ENCODE results near the gene C3AR1.
A peak's percentile ranks its signal among the peaks of the same experiment; 100 is the strongest.

C3AR1 gene

DNA sequence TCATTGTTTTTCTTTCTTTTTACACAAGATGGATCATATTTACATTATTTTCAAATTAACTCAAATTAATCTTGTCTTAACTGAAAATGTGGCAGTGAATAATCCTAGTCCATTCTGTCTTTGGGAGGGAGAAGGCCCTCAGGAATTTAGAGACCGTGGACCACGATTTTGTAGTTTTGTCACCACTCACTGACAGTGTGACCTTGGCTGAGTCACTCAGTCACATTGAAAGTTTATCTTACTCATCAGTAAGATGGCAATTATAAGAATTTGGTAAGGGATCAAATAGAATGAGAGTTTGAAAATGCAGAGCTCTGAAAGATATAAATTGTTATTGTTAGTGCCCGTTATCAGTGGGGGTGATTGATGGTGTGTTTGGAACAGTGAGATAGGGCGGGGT lies 17.3 kb downstream of the C3AR1 start:
- Histone ChIP-seq H3K9me3 (replicated peaks; ENCODE audit: insufficient read depth, low read length) (no peaks in the 10 kb centered on the region), H3K4me3 (ENCODE audit: low read length) (no peak overlapping the region), H3K9ac (ENCODE audit: low read length) (no peak overlapping the region), H2AFZ (ENCODE audit: low read length) (no peak overlapping the region), H3K27me3 (replicated peaks; ENCODE audit: insufficient read depth, low read length) (no peaks in the 10 kb centered on the region), H3F3A (ENCODE audit: insufficient read depth, low read length) (no peaks in the 10 kb centered on the region), H3K9me2 (replicated peaks; ENCODE audit: insufficient read depth, low read length) (no peaks in the 10 kb centered on the region), H3K4me1 (ENCODE audit: low read length) (peaks cover 6% of the 10 kb centered on the region), H3K36me3 (replicated peaks; ENCODE audit: insufficient read depth, low read length) (no peaks in the 10 kb centered on the region), H3K27ac (ENCODE audit: low read length) (no peak overlapping the region), H3K4me2 (ENCODE audit: low read depth, low read length) (no peak overlapping the region), H3K79me2 (ENCODE audit: low read length) (no peaks in the 10 kb centered on the region), H4K20me1 (ENCODE audit: insufficient read depth, low read length) (no peaks in the 10 kb centered on the region)
- TF ChIP-seq EZH2 (optimal IDR thresholded peaks at IDR 0.05; ENCODE audit: low read depth, low read length): no peak
- TF ChIP-seq EZH2phosphoT487 (IDR thresholded peaks at IDR 0.05; ENCODE audit: low read length): no peak
- TF ChIP-seq, protein P1, sequence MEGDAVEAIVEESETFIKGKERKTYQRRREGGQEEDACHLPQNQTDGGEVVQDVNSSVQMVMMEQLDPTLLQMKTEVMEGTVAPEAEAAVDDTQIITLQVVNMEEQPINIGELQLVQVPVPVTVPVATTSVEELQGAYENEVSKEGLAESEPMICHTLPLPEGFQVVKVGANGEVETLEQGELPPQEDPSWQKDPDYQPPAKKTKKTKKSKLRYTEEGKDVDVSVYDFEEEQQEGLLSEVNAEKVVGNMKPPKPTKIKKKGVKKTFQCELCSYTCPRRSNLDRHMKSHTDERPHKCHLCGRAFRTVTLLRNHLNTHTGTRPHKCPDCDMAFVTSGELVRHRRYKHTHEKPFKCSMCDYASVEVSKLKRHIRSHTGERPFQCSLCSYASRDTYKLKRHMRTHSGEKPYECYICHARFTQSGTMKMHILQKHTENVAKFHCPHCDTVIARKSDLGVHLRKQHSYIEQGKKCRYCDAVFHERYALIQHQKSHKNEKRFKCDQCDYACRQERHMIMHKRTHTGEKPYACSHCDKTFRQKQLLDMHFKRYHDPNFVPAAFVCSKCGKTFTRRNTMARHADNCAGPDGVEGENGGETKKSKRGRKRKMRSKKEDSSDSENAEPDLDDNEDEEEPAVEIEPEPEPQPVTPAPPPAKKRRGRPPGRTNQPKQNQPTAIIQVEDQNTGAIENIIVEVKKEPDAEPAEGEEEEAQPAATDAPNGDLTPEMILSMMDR (IDR thresholded peaks at IDR 0.05; ENCODE audit: low read length): no peak
- no peak for DNase-seq

GRCh38 chr12:8047842-8048241 lies 18.3 kb downstream of the C3AR1 start:
- Histone ChIP-seq H4K20me1 (ENCODE audit: insufficient read depth, low read length) (no peaks in the 10 kb centered on the region), H3K79me2 (ENCODE audit: low read length) (no peaks in the 10 kb centered on the region), H3K27ac (ENCODE audit: low read length) (no peak overlapping the region), H3F3A (ENCODE audit: insufficient read depth, low read length) (no peaks in the 10 kb centered on the region), H2AFZ (ENCODE audit: low read length) (no peak overlapping the region), H3K4me2 (ENCODE audit: low read depth, low read length) (no peak overlapping the region), H3K9me3 (replicated peaks; ENCODE audit: insufficient read depth, low read length) (no peaks in the 10 kb centered on the region), H3K27me3 (replicated peaks; ENCODE audit: insufficient read depth, low read length) (no peaks in the 10 kb centered on the region), H3K36me3 (replicated peaks; ENCODE audit: insufficient read depth, low read length) (peaks cover 5% of the 10 kb centered on the region; the same call in 1 of the 2 replicates), H3K4me1 (ENCODE audit: low read length) (peaks cover 6% of the 10 kb centered on the region), H3K9me2 (replicated peaks; ENCODE audit: insufficient read depth, low read length) (no peaks in the 10 kb centered on the region), H3K9ac (ENCODE audit: low read length) (no peak overlapping the region), H3K4me3 (ENCODE audit: low read length) (no peak overlapping the region)
- no peak for DNase-seq
- TF ChIP-seq EZH2phosphoT487 (IDR thresholded peaks at IDR 0.05; ENCODE audit: low read length) (no peak), EZH2 (optimal IDR thresholded peaks at IDR 0.05; ENCODE audit: low read depth, low read length) (no peak)
- TF ChIP-seq, protein P1 (IDR thresholded peaks at IDR 0.05; ENCODE audit: low read length): no peak

- H3K27me3 ChIP-seq (replicated peaks; ENCODE audit: insufficient read depth, low read length): no peaks in the 10 kb centered on the region
- no peaks in the 10 kb centered on the region for H3F3A ChIP-seq (ENCODE audit: insufficient read depth, low read length)
- H2AFZ ChIP-seq (ENCODE audit: low read length): no peak overlapping the region
- no peaks in the 10 kb centered on the region for H4K20me1 ChIP-seq (ENCODE audit: insufficient read depth, low read length)
- DNase-seq: peak; percentile 70
- H3K4me3 ChIP-seq (ENCODE audit: low read length): no peak overlapping the region
- TF ChIP-seq, protein P1 (IDR thresholded peaks at IDR 0.05; ENCODE audit: low read length): peak; percentile 83
- TF ChIP-seq EZH2phosphoT487 (IDR thresholded peaks at IDR 0.05; ENCODE audit: low read length): no peak
- H3K9me3 ChIP-seq (replicated peaks; ENCODE audit: insufficient read depth, low read length): no peaks in the 10 kb centered on the region
- no peak overlapping the region for H3K27ac ChIP-seq (ENCODE audit: low read length)
- peaks cover 6% of the 10 kb centered on the region for H3K4me1 ChIP-seq (ENCODE audit: low read length)
- no peak overlapping the region for H3K9ac ChIP-seq (ENCODE audit: low read length)
- peaks cover 5% of the 10 kb centered on the region; the same call in 1 of the 2 replicates for H3K36me3 ChIP-seq (replicated peaks; ENCODE audit: insufficient read depth, low read length)
- no peaks in the 10 kb centered on the region for H3K79me2 ChIP-seq (ENCODE audit: low read length)
- H3K4me2 ChIP-seq (ENCODE audit: low read depth, low read length): no peak overlapping the region
- no peaks in the 10 kb centered on the region for H3K9me2 ChIP-seq (replicated peaks; ENCODE audit: insufficient read depth, low read length)
These were observed 19.9 kb downstream of the C3AR1 start for GRCh38 chr12:8045952-8046944.

Measured in MM.1S (cell line).